Lung (tissue), 12 donors: ENCODE results near the gene PAK6. TPM values are rescaled to one million over a fixed set of nuclear protein-coding genes. Genes with fewer than 3 reads are reported as not detected.
A peak's percentile ranks its signal among the peaks of the same experiment; 100 is the strongest.

Experiments used
- ATAC-seq: fragments of 200-7000 bp; cut with Tn5 transposase; one replicate; pipeline ENCODE4 v1.9.1; 2020; ENCODE audit warnings: moderate number of reproducible peaks; ENCODE audit not compliant: insufficient read depth, low FRiP score
- DNase-seq, 3 donors: peaks; one replicate each; pipeline ENCODE4 v3.0.0-alpha.2; 2013 to 2017
- H3K27ac ChIP-seq, 2 donors: one replicate each; pipeline ENCODE4 v1.5.1; 2013; ENCODE audit warnings: mild to moderate bottlenecking in 2 of 2, moderate library complexity in 2 of 2, control low read depth in 1 of 2, inconsistent platforms in 1 of 2, low read depth in 1 of 2, low read length in 1 of 2
- H3K27me3 ChIP-seq, 3 donors: one replicate each; pipeline ENCODE4 v1.5.1; 2013; ENCODE audit warnings: low read length in 2 of 3; ENCODE audit not compliant: control insufficient read depth in 3 of 3, insufficient read depth in 3 of 3
- H3K36me3 ChIP-seq, 4 donors: one replicate each; pipeline ENCODE4 v1.5.1; 2013; ENCODE audit warnings: low read length in 4 of 4, mild to moderate bottlenecking in 1 of 4, moderate library complexity in 1 of 4; ENCODE audit not compliant: control insufficient read depth in 4 of 4, insufficient read depth in 4 of 4
- H3K4me1 ChIP-seq, 5 donors: one replicate each; pipeline ENCODE4 v1.5.1; 2013; ENCODE audit warnings: low read length in 5 of 5, mild to moderate bottlenecking in 2 of 5, moderate library complexity in 1 of 5; ENCODE audit not compliant: control insufficient read depth in 5 of 5, insufficient read depth in 5 of 5
- H3K4me3 ChIP-seq: one replicate; pipeline ENCODE4 v1.5.1; 2013; ENCODE audit warnings: mild to moderate bottlenecking, control low read depth, moderate library complexity
- H3K9ac ChIP-seq, 2 donors: one replicate each; pipeline ENCODE4 v1.5.1; 2013; ENCODE audit warnings: low read length in 2 of 2, control low read depth in 1 of 2; ENCODE audit not compliant: insufficient read depth in 1 of 2
- H3K9me3 ChIP-seq, 4 donors: one replicate each; pipeline ENCODE4 v1.5.1; 2013; ENCODE audit warnings: low read length in 3 of 4, mild to moderate bottlenecking in 1 of 4, moderate library complexity in 1 of 4; ENCODE audit not compliant: control insufficient read depth in 4 of 4, insufficient read depth in 3 of 4
- WGBS, 2 donors: extraction: QIAGEN DNeasy Blood & Tissue Kit; methylation state at CpG; one replicate each; pipeline ENCODE4 v1.1.7; 2013; 5-methylcytosine and 5-hydroxymethylcytosine counted together
- polyA plus RNA-seq, 2 donors: library from polyadenylated mRNA; stranded (reverse); fragments of 200-250 nt; gene quantifications; one replicate each; pipeline ENCODE4 v1.2.1, GENCODE V29; 2013
- total RNA-seq, 2 donors: library from RNA; depleted of rRNA in 1 of 2; stranded (reverse); fragments of >200 nt in 1 of 2; gene quantifications; one replicate each; pipeline ENCODE4 v1.2.1, GENCODE V29; 2014 to 2021
- TF ChIP-seq, protein P1 (sequence below): IDR thresholded peaks from 2 replicates; pipeline ENCODE4 v1.5.1; 2012; ENCODE audit warnings: mild to moderate bottlenecking; ENCODE audit errors: control extremely low read depth, extremely low read depth
- donor health status: control.
- donor health status: control.
- donor health status: Bipolar disorder and iron deficiency.
- donor health status: healthy.
- donor health status: DM: yes; HTN: yes; CAD: no.

PAK6 gene
- total and polyA plus RNA-seq, 4 donors = 5.8 to 10.4 (median 7.2) TPM

DNA sequence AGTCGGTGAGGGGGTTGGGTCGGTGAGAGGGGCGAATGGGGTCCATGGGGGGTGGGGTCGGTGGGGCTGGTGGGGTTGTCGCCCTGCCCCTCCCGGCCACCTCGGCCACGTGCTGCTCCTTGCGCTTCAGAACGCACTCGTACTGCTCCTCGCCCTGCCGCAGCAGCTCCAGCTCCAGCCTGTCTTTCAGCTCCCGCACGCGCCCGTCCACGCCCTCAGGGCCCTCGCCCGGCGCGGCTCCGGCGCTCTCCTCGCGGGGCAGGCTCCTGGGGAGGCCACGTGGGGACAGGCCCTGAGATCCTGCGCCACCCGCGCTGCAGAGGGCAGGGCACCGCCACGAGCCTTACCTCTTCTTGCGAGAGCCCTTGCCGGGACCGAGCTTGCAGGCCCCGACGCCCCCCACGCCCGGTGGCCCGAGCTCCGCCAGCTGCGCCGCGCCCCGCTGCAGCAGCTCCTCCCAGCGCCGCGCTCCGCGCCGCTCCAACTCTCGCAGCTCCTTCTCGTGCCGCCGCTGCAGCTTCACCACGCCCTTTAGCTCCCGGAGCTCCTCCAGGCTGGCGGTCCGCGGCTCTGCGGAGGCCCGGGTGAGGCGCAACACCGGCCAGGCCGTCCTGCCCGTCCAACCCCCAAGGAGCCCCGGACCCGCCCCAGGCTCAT, 52.2 kb downstream of the PAK6 start:
- Histone ChIP-seq H3K4me3 (no peak overlapping the region), H3K4me1 (peaks cover 0 to 18% (median 8%) of the 10 kb centered on the region in 5 donors), H3K27ac (no peak overlapping the region), H3K27me3 (peaks cover 0 to 6% (median 4%) of the 10 kb centered on the region in 3 donors), H3K9me3 (peaks cover 0 to 2% (median 0%) of the 10 kb centered on the region in 4 donors), H3K9ac (no peak overlapping the region), H3K36me3 (peaks cover 0 to 5% (median 1%) of the 10 kb centered on the region in 4 donors)
- DNase-seq (peak; percentile 74 to 81 (median 77)), ATAC-seq (peak; percentile 59)
- 37 to 76% methylated on average over 62 to 68 of the region's 68 CpGs for whole genome bisulfite sequencing, 2 donors
- TF ChIP-seq, protein P1, sequence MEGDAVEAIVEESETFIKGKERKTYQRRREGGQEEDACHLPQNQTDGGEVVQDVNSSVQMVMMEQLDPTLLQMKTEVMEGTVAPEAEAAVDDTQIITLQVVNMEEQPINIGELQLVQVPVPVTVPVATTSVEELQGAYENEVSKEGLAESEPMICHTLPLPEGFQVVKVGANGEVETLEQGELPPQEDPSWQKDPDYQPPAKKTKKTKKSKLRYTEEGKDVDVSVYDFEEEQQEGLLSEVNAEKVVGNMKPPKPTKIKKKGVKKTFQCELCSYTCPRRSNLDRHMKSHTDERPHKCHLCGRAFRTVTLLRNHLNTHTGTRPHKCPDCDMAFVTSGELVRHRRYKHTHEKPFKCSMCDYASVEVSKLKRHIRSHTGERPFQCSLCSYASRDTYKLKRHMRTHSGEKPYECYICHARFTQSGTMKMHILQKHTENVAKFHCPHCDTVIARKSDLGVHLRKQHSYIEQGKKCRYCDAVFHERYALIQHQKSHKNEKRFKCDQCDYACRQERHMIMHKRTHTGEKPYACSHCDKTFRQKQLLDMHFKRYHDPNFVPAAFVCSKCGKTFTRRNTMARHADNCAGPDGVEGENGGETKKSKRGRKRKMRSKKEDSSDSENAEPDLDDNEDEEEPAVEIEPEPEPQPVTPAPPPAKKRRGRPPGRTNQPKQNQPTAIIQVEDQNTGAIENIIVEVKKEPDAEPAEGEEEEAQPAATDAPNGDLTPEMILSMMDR = no peak

DNA sequence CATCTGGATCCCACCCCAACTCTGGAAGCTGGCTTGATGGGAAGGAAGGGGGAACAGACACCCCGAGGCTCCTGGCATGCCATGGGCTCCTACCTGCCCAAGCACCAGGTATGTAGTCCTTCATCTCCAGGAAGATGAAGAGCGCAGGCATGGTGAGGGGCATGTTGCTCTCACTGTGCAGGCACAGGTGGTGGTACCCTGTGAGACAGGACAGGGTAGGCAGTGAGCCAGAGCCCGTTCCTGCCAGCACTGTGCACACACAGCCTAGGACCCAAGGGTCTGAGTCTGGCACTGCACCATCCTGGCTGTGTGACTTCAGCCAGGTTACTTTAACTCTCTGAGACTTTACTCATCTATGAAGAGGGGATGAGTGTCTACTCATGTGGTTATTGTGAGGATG, 53.4 kb downstream of the PAK6 start:
- peaks cover 0 to 6% (median 4%) of the 10 kb centered on the region in 3 donors for H3K27me3 ChIP-seq
- no peak overlapping the region for H3K9ac ChIP-seq
- DNase-seq (no peak), ATAC-seq (no peak)
- TF ChIP-seq, protein P1 = no peak
- 88 to 98% methylated on average over 3 of the region's 3 CpGs for WGBS, 2 donors
- H3K27ac ChIP-seq = no peak overlapping the region
- H3K36me3 ChIP-seq = peaks cover 0 to 5% (median 1%) of the 10 kb centered on the region in 4 donors
- H3K4me1 ChIP-seq = peaks cover 0 to 20% (median 7%) of the 10 kb centered on the region in 5 donors
- H3K9me3 ChIP-seq = peaks cover 0 to 2% (median 0%) of the 10 kb centered on the region in 4 donors
- no peak overlapping the region for H3K4me3 ChIP-seq

DNA sequence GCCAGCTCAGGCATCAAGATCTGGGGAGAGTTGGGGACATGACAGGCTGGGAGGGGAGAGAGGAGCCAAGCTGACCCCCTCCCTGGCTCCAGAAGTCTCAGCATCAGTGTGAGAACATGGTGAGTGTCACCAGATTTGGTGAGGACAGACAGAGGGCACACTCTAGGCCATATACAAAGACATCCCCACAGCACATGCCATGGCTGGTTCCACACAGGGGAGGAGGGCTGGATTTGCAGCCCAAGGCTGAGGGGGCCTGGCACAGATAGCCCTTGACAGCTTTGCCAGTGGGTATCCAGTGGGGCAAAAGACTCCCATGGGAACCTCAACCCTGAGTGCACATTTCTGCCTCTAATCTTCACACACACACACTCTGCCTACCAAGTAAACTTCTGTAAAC, 54.1 kb downstream of the PAK6 start:
- ATAC-seq (no peak), DNase-seq (no peak)
- Histone ChIP-seq H3K4me3 (no peak overlapping the region), H3K9me3 (peaks cover 0 to 2% (median 0%) of the 10 kb centered on the region in 4 donors), H3K9ac (no peak overlapping the region), H3K4me1 (peaks cover 0 to 20% (median 7%) of the 10 kb centered on the region in 5 donors), H3K27ac (no peak overlapping the region), H3K27me3 (peaks cover 0 to 6% (median 4%) of the 10 kb centered on the region in 3 donors), H3K36me3 (peaks cover 0 to 4% (median 1%) of the 10 kb centered on the region in 4 donors)
- TF ChIP-seq, protein P1 = no peak
